SJSA1 (cell line): ENCODE results near the gene HEPACAM. TPM values are rescaled to one million over a fixed set of nuclear protein-coding genes. Genes with fewer than 3 reads are reported as not detected.

Experiments
- DNase-seq, 2 experiments: peaks; one replicate each; pipeline ENCODE4 v3.0.0-alpha.2; 2015 to 2020; ENCODE audit warnings: low spot score in 2 of 2, low read depth in 1 of 2
- H3K27ac ChIP-seq: fragments of 250-450 bp; sonication (Bioruptor Pico); 2 replicates; pipeline ENCODE4 v1.5.1; 2020; ENCODE audit warnings: mild to moderate bottlenecking, moderate library complexity
- H3K27me3 ChIP-seq: fragments of 250-450 bp; sonication (Bioruptor Pico); replicated peaks from 2 replicates; pipeline ENCODE4 v1.5.1; 2020; ENCODE audit warnings: mild to moderate bottlenecking, moderate library complexity
- H3K36me3 ChIP-seq: fragments of 250-450 bp; sonication (Bioruptor Pico); 2 replicates; pipeline ENCODE4 v1.5.1; 2020; ENCODE audit warnings: mild to moderate bottlenecking
- H3K4me1 ChIP-seq: fragments of 250-450 bp; sonication (Bioruptor Pico); replicated peaks from 2 replicates; pipeline ENCODE4 v1.6.1; 2021; ENCODE audit warnings: mild to moderate bottlenecking
- H3K4me3 ChIP-seq: fragments of 250-450 bp; sonication (Bioruptor Pico); 2 replicates; pipeline ENCODE4 v1.5.1; 2020; ENCODE audit warnings: mild to moderate bottlenecking
- H3K9me3 ChIP-seq: fragments of 250-450 bp; sonication (Bioruptor Pico); replicated peaks from 2 replicates; pipeline ENCODE4 v1.5.1; 2020; ENCODE audit warnings: mild to moderate bottlenecking
- total RNA-seq: library from RNA; depleted of rRNA; stranded (reverse); fragments of >200 nt; shearing (Covaris generic); gene quantifications from 2 replicates; pipeline ENCODE4 v1.2.3, GENCODE V29; 2014

HEPACAM gene
- total RNA-seq, 1 experiment from 2014 or later = not detected

DNA sequence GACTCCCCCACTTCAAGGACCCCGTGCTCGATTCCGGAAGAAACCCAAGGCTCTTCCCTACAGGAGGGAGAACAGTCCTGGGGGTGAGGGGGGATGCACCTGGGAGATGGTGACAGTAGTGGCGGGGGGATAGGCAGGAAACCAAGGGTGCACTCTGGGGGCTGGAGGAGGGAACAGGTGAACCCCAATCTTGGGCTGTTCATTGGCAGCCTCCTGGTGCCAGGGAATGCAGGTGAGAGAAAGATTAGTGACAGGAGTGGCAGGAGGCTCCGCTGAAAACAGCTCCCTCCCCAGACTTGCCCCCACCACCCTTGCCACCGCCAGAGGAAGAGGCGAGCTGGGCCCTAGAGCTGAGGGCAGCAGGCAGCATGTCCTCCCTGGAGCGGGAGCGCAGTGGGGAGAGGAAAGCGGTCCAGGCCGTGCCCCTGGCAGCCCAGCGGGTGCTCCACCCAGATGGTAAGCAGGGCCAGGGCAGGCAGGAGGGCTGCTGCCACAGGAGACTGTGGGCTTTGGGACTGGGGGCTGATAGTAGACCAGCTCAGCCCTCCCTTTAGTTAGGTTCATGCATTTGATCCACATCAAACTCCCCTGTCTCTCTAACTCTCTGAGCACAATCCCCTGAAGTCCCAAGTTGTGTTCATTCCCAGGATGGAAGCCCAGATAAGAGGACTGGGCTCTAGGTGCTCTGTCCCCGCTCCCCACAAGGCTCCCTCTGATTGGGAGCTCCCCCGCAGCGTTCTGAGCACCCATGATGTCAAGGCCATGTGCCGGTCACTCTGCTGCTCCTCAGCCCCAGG lies 56.2 kb downstream of the HEPACAM start:
- Histone ChIP-seq H3K27me3 (no peaks in the 10 kb centered on the region), H3K27ac (no peak overlapping the region), H3K36me3 (no peaks in the 10 kb centered on the region), H3K9me3 (no peaks in the 10 kb centered on the region), H3K4me3 (no peak overlapping the region), H3K4me1 (peaks cover 18% of the 10 kb centered on the region; the same call in 1 of the 2 replicates)
- no peak for DNase-seq

DNA sequence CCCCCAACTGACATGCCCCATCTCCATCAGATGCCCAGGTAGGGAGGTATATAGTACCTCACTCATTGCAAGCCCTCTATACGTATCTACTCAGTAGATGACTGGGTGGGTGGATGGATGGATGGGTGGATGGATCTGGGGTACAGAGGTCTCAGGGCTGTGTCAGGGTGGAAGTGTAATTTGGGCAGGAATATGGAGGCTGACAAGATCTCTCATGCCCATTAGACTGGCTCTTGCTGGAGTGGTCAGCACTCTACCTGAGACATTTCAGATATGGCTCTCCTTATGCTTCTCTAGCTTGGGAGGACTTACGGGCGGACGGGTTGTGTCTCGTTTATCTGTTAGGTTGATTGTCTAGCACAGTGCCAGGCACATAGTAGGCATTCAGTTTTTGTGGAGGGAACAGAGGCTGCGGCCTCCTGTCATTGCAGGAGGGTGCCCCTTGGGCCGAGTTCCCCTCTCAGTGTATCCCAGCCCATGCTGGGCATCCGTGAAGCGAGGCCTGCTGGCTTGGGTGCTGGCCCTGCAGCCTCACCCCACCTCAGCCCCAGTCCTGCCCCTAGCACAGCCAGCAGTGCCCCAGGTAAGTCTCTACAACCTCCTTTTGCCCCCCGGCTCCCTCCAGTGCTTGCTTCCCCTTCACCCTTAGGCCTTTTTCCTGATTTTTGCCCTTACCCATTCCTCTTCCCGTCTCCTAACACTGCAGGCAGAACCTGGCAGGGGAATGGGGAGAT lies 56.9 kb downstream of the HEPACAM start:
- DNase-seq = no peak
- no peaks in the 10 kb centered on the region for H3K27me3 ChIP-seq

DNA sequence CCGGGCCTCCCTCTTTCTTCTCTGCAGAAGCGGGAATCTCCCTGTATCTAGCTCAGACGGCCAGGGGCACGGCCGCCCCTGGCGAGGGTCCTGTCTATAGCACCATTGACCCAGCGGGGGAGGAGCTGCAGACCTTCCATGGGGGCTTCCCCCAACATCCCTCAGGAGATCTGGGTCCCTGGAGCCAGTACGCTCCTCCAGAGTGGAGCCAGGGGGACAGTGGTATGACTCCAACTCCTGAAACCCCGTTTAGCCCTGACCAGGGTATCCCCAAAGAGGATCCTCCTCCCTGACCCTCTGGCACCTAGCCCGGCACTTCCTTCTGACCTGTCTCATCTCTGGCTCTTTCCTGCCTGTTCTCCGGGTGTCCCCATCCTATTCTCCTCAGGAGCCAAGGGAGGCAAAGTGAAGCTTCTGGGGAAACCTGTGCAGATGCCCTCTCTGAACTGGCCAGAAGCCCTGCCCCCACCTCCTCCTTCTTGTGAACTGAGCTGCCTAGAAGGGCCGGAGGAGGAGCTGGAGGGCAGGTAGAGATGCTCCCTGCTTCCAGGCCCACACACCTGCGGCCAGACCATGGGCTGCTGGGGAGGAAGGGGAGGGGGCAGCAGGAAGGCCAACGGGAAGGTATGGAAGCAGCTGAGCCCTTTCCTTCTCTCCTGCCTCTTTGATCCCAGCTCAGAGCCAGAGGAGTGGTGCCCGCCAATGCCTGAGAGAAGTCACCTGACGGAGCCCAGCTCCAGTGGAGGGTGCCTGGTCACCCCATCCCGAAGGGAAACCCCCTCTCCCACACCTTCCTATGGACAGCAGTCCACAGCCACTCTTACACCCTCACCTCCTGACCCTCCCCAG lies 57.7 kb downstream of the HEPACAM start:
- Histone ChIP-seq H3K9me3 (no peaks in the 10 kb centered on the region), H3K27ac (no peak overlapping the region), H3K36me3 (no peaks in the 10 kb centered on the region), H3K27me3 (no peaks in the 10 kb centered on the region), H3K4me1 (peaks cover 18% of the 10 kb centered on the region; the same call in 1 of the 2 replicates), H3K4me3 (no peak overlapping the region)
- DNase-seq = no peak

More for the DNA sequence above, 56.9 kb downstream of the HEPACAM start:
- H3K4me3 ChIP-seq = no peak overlapping the region
- no peaks in the 10 kb centered on the region for H3K36me3 ChIP-seq
- no peaks in the 10 kb centered on the region for H3K9me3 ChIP-seq
- no peak overlapping the region for H3K27ac ChIP-seq
- peaks cover 18% of the 10 kb centered on the region; the same call in 1 of the 2 replicates for H3K4me1 ChIP-seq

DNA sequence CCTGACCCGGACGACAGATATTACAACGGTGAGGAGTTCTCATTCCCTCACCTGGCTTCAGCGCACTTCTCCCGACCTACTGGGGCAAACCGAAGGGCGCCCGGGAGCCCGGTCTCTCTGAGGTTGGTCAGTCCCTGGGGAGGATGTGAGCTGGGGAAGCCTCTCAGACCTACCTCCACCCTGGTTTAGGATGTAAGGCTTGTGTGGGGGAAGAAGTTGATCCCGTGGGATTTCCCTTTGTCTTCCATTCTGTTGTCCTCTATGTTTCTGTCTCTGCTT lies 58.3 kb downstream of the HEPACAM start:
- Histone ChIP-seq H3K4me3 (no peak overlapping the region), H3K9me3 (no peaks in the 10 kb centered on the region), H3K36me3 (no peaks in the 10 kb centered on the region), H3K4me1 (peaks cover 16% of the 10 kb centered on the region; the same call in 1 of the 2 replicates), H3K27me3 (no peaks in the 10 kb centered on the region), H3K27ac (no peak overlapping the region)
- no peak for DNase-seq

DNA sequence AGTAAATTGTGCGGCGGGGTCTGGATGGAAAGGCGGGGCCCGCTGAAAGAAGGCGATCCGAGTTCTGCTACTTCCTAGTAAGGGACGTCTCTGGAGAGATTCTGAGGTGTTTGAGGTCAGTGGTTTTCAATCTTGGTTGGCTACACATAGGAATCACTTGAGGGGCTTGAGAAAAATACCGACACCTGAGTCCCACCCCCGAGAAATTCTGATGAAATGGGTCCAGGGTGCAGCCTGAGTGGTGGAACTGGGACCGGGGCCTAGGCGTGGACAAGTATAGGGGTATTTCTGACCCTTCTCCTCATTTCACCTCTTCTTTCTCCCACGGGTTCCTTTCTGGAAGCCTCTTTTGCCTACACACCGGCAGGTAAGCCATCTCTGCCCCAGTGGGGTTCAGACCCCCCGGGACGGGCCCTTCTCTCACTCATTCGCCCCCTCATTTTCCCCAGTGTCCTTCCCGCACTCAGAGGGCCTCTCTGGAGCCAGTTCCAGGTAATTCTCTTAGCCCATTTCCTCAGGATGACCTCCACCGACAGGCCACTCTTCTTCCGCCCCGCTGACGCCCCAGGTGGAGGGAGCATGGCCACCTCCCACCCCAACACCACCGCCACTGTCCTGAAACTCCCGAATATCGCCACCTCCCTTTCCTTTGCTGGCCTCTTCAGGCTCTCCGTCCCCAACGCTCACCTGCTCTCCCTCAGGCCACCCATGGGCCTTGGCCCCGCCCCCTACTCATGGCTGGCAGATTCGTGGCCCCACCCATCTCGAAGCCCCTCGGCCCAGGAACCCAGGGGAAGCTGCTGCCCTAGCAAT lies 58.8 kb downstream of the HEPACAM start:
- peaks cover 11% of the 10 kb centered on the region; the same call in 1 of the 2 replicates for H3K4me1 ChIP-seq
- no peaks in the 10 kb centered on the region for H3K36me3 ChIP-seq
- no peaks in the 10 kb centered on the region for H3K9me3 ChIP-seq
- DNase-seq = no peak
- H3K4me3 ChIP-seq = peak overlapping the region; percentile 47
- H3K27me3 ChIP-seq = no peaks in the 10 kb centered on the region
- 0 out of 2 replicates have a peak overlapping the region, but pooled peaks have one; percentile 91 for H3K27ac ChIP-seq

DNA sequence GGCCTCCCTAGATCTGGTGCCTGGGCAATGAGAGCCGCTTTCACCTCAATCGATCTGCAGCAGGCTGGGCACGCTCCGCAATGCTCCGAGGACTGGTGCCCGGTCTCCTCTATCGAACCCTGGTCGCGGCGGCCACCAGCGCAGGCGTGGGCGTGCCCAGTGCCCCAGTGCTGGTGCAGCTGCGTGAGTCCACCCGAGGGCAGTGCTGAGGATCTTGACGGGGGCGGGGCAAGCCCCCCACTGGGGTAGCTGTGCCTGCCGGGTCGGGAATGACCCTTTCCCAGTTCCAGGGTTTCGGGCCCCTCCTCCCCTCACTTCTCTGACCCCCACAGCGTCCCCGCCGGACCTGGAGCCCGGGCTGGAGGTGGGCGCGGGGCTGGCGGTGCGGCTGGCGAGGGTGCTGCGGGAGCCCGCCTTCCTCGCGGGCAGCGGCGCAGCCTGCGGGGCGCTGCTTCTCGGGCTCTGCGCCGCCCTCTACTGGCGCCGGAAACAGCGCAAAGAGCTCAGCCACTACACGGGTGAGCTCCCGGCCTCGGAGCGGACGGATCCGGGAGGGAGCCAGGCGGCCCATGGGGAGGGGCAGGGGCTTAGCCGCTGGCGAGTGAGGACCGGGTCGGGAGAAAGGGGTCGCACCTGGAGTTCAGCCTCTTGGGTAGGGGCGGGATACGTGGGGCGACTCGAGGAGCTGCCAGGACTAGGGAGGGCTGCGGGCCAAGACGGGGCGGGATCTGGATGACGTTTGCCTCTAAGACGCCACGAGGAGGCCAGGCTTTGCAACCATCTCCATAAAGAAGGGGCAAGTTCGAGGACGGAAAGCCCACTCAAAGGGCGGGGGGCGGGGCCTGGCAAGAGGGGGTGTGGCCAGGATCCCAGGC lies 59.7 kb downstream of the HEPACAM start:
- Histone ChIP-seq H3K9me3 (no peaks in the 10 kb centered on the region), H3K27ac (peak overlapping the region; percentile 91), H3K4me3 (peak overlapping the region; percentile 47), H3K4me1 (peaks cover 11% of the 10 kb centered on the region; the same call in 1 of the 2 replicates), H3K27me3 (no peaks in the 10 kb centered on the region), H3K36me3 (no peaks in the 10 kb centered on the region)
- DNase-seq = peak; percentile 79 to 91

DNA sequence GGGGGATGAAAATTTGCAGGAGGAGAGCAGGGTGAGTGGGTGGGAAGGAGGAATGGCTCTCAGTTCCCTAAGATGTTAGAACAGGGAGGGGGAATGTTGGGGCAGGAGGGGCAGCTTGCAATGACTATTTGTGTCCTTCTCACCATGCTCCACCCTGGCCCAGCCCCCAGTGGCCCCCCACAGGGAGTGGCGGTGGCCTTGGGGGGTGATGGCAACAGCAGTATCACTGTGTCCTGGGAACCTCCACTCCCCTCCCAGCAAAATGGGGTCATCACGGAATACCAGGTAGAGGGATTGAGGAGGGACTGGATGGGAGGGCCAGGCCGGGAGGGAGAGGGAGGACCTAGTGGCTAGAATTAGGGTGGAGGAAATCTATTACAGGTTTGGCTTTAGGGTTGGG lies 60.4 kb downstream of the HEPACAM start:
- Histone ChIP-seq H3K27me3 (no peaks in the 10 kb centered on the region), H3K4me1 (peaks cover 11% of the 10 kb centered on the region; the same call in 1 of the 2 replicates), H3K27ac (no peak overlapping the region), H3K36me3 (no peaks in the 10 kb centered on the region), H3K4me3 (peak overlapping the region; percentile 47), H3K9me3 (no peaks in the 10 kb centered on the region)
- no peak for DNase-seq

DNA sequence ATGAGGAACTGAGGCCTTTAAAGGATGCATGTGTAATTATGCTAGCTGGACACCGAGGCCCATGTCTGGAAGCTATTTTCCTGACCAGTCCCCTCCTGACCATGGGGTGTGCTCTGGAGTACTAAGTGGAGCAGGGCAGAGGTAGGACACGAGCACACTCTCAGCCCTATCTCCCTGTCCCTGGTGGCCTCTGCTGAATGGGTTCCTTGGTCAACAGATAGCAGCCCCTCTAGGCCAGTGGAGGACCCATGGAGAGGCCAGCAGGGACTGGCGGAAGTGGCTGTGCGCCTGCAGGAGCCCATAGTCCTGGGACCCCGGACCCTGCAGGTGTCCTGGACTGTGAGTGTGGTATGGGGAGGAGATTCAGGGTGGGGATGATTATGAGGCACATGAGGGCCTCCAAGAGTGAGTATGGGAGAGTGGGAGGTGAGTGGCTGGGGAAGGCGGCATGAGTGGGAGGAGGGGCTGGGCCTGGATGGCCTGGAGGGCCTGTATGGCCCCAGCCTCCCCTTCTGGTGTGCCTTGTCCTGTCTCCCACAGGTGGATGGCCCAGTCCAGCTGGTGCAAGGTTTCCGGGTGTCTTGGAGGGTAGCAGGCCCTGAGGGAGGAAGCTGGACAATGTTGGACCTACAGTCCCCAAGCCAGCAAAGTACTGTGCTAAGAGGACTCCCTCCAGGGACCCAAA lies 61.1 kb downstream of the HEPACAM start:
- peaks cover 11% of the 10 kb centered on the region; the same call in 1 of the 2 replicates for H3K4me1 ChIP-seq
- no peaks in the 10 kb centered on the region for H3K9me3 ChIP-seq
- no peaks in the 10 kb centered on the region for H3K36me3 ChIP-seq
- DNase-seq = no peak
- H3K27me3 ChIP-seq = no peaks in the 10 kb centered on the region
- H3K4me3 ChIP-seq = no peak overlapping the region
- no peak overlapping the region for H3K27ac ChIP-seq

DNA sequence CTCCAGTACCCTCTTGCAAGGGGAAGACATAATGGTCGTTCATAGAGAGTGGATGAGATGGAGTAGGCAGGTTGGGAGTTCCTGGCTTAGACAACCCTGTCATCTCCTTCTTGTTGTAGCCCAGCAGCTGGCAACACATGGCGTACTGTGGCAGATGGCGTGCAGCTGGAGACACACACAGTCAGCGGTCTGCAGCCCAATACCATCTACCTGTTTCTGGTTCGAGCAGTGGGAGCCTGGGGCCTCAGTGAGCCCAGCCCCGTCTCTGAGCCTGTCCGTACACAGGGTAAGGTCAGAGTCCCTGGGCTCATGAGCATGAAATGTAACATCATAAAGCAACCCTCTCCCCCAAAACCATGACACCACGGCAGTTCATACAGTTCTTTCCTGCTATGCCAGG lies 61.9 kb downstream of the HEPACAM start:
- H3K4me3 ChIP-seq = no peak overlapping the region
- H3K4me1 ChIP-seq = peaks cover 12% of the 10 kb centered on the region
- DNase-seq = no peak
- no peak overlapping the region for H3K27ac ChIP-seq
- H3K27me3 ChIP-seq = peaks cover 2% of the 10 kb centered on the region
- no peaks in the 10 kb centered on the region for H3K9me3 ChIP-seq
- H3K36me3 ChIP-seq = no peaks in the 10 kb centered on the region

DNA sequence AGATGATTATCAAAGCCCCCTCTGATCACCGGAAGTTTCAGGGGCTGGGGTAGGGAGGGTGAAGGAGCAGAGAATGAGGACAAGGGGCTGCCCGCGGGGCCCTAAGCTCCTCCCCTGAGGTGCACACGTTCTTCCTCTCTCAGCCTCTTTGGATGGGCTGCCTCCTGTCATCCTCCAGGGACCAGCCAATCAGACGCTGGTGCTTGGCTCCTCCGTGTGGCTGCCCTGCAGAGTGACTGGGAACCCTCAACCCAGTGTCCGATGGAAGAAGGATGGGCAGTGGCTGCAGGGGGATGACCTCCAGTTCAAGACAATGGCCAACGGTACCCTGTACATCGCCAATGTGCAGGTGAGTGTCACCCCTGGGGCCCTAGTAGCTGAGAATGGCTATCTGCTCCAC lies 63.1 kb downstream of the HEPACAM start:
- peaks cover 15% of the 10 kb centered on the region for H3K4me1 ChIP-seq
- no peak overlapping the region for H3K4me3 ChIP-seq
- H3K36me3 ChIP-seq = no peaks in the 10 kb centered on the region
- H3K27ac ChIP-seq = no peak overlapping the region
- H3K9me3 ChIP-seq = no peaks in the 10 kb centered on the region
- peaks cover 9% of the 10 kb centered on the region for H3K27me3 ChIP-seq
- DNase-seq = no peak

DNA sequence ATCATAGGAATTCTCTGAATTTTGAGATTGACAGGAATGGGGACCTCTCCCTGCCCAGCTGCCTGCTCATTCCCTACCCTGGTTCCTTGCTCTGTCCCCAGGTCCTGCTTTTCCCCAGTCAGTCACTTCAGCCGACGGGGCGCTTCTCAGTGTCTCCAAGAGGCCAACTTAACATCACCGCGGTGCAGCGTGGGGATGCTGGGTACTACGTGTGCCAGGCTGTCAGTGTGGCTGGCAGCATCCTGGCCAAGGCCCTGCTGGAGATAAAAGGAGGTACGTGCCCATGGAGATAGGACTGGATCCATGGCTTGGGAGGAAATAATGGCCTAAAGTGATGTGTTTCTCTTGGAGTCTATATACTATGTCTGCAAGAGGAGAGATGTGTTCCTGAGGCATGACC lies 63.6 kb downstream of the HEPACAM start:
- no peaks in the 10 kb centered on the region for H3K9me3 ChIP-seq
- peaks cover 9% of the 10 kb centered on the region for H3K27me3 ChIP-seq
- no peak overlapping the region for H3K4me3 ChIP-seq
- H3K36me3 ChIP-seq = no peaks in the 10 kb centered on the region
- H3K27ac ChIP-seq = no peak overlapping the region
- no peak for DNase-seq
- peaks cover 15% of the 10 kb centered on the region for H3K4me1 ChIP-seq

DNA sequence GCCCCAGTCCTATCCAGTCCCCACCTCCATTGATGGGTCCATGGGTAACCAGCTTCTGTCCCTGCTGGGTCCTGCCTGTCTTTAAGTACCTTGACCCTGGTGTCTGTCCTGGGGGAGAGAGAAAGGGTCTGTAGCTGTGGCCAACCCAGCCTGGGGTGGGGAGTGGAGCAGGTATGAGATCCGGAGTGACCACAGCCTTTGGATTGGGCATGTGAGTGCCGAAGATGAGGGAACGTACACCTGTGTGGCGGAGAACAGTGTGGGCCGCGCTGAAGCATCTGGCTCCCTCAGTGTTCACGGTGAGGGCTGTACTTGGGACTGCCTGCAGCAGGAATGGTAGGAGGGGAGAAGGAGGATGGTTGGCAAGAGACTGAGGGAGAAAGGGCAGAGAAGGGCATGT lies 65.4 kb downstream of the HEPACAM start:
- no peak for DNase-seq
- no peaks in the 10 kb centered on the region for H3K36me3 ChIP-seq
- H3K27me3 ChIP-seq = peaks cover 28% of the 10 kb centered on the region
- H3K4me1 ChIP-seq = peaks cover 4% of the 10 kb centered on the region; the same call in 1 of the 2 replicates
- H3K4me3 ChIP-seq = no peak overlapping the region
- no peaks in the 10 kb centered on the region for H3K9me3 ChIP-seq
- no peak overlapping the region for H3K27ac ChIP-seq
